Heart left ventricle (tissue), 16 donors: Measurements from ENCODE around the gene FGF22. TPM values are rescaled to one million over a fixed set of nuclear protein-coding genes. Genes with fewer than 3 reads are reported as not detected.

Source experiments
- ATAC-seq, 4 donors: fragments of 200-7000 bp; cut with Tn5 transposase; one replicate each; pipeline ENCODE4 v1.9.1; 2020 to 2022; ENCODE audit warnings: moderate library complexity in 4 of 4, mild to moderate bottlenecking in 3 of 4, moderate number of reproducible peaks in 1 of 4
- DNase-seq, 5 donors: peaks; one replicate each; pipeline ENCODE4 v3.0.0-alpha.2; 2020
- H3K27ac ChIP-seq, 12 donors: fragments of 200-600 bp; sonication (generic) in 4 of 12; one replicate each; pipeline versions ENCODE4 v1.5.0 to v1.8.0; 2016 to 2022; ENCODE audit warnings: mild to moderate bottlenecking in 2 of 12
- H3K27me3 ChIP-seq, 9 donors: fragments of 200-600 bp; sonication (generic) in 2 of 9; one replicate each; pipeline versions ENCODE4 v1.5.1 to v1.8.0; 2016 to 2022; ENCODE audit warnings: mild to moderate bottlenecking in 3 of 9
- H3K36me3 ChIP-seq, 9 donors: fragments of 200-600 bp; sonication (generic) in 2 of 9; one replicate each; pipeline versions ENCODE4 v1.5.0 to v1.8.0; 2018 to 2022; ENCODE audit warnings: mild to moderate bottlenecking in 2 of 9
- H3K4me1 ChIP-seq, 12 donors: fragments of 200-600 bp; sonication (generic) in 4 of 12; one replicate each; pipeline versions ENCODE4 v1.5.0 to v1.8.0; 2016 to 2022; ENCODE audit warnings: mild to moderate bottlenecking in 3 of 12
- H3K4me3 ChIP-seq, 12 donors: fragments of 200-600 bp; sonication (generic) in 4 of 12; one replicate each; pipeline versions ENCODE4 v1.5.0 to v1.8.0; 2017 to 2022; ENCODE audit warnings: mild to moderate bottlenecking in 9 of 12, moderate library complexity in 4 of 12
- H3K9me3 ChIP-seq, 12 donors: fragments of 200-600 bp; sonication (generic) in 4 of 12; one replicate each; pipeline versions ENCODE4 v1.5.0 to v1.8.0; 2016 to 2022; ENCODE audit warnings: mild to moderate bottlenecking in 1 of 12
- CTCF ChIP-seq, 12 donors: fragments of 200-600 bp; sonication (generic) in 4 of 12; IDR thresholded peaks; one replicate each; pipeline versions ENCODE4 v1.5.0 to v1.8.0; 2018 to 2022; ENCODE audit warnings: antibody characterized with exemption in 12 of 12, mild to moderate bottlenecking in 5 of 12
- POLR2A ChIP-seq, 2 donors: fragments of 450-650 bp; IDR thresholded peaks; one replicate each; pipeline ENCODE4 v1.6.1; 2017; ENCODE audit warnings: antibody characterized with exemption in 2 of 2, mild to moderate bottlenecking in 2 of 2, moderate library complexity in 2 of 2
- WGBS, 4 donors: extraction: QIAGEN DNeasy Blood & Tissue Kit in 2 of 4; methylation state at CpG; one replicate each; pipeline versions ENCODE4 v1.1.5 to v1.1.7; 2013 to 2018; 5-methylcytosine and 5-hydroxymethylcytosine counted together
- intact Hi-C, 10 donors: fragments of 100-400 bp; cut with DNase I; formaldehyde crosslinking; loops; one replicate each; pipeline versions ENCODE4 v1.11.1 to v1.14.2; 2022
- polyA plus RNA-seq, 2 donors: library from polyadenylated mRNA; stranded (reverse); fragments of 200-250 nt; gene quantifications; one replicate each; pipeline ENCODE4 v1.2.3, GENCODE V29; 2013
- total RNA-seq, 9 donors: library from RNA; depleted of rRNA in 2 of 9; stranded (reverse); fragments of >200 nt in 2 of 9; fragmentation: NEBNext Ultra II Directional in 3 of 9; extraction: Animal tissue kit (Norgen Biotek cat#: 25700) in 3 of 9; gene quantifications; one replicate each; pipeline versions ENCODE4 v1.1.0 to v1.2.4, GENCODE V29; 2016 to 2023
- donor health status: ischemic (EF 13 %, LVEDD 7.1; RV severe dilation, severe dysfunction).
- donor health status: healthy with polysubstance abuse.
- donor health status: DM: no; HTN: yes; CAD: no.
- donor health status: DM: no; HTN: no; CAD: no.
- donor health status: ischemic (EF 25% LVEDD 6.9; RV normal size, moderate dysfunction).
- donor health status: ischemic (EF 25% LVEDD 5.7; RV mildly dilated, moderate dysfunction).
- donor health status: healthy.
- donor health status: DM: yes; HTN: yes; CAD: no.
- donor health status: ischemic (EF 35%, LVEDD 5.7; RV mildly dilated, moderate dysfunction).
- donor health status: nonischemic (EF 11% LVEDD 7.7; RV severe dilation, severe dysfunction).
- donor health status: DM: yes; HTN: yes; CAD: no.
- donor health status: PGD.
- donor health status: ischemic (EF 29% LVEDD 5.4; RV normal size, mild dysfunction).
- donor health status: nonischemic (EF 23%, LVEDD 6.1; RV moderate dilation, normal function).

Gene FGF22
- total and polyA plus RNA-seq, 11 donors = 0.07 to 0.36 (median 0.16) TPM; not detected in 6

- ATAC-seq = no peak
- H3K4me1 ChIP-seq = peaks cover 0 to 14% (median 10%) of the 10 kb centered on the region in 12 donors
- 84 to 92% (median 89%) methylated on average over 11 to 17 of the region's 17 CpGs for WGBS, 4 donors
These were observed 2.0 kb downstream of the FGF22 start for GRCh38 chr19:641702-642101.

GRCh38 chr19:642767-643727, 3.4 kb downstream of the FGF22 start:
- Histone ChIP-seq H3K27ac (no peak overlapping the region), H3K4me3 (no peak overlapping the region), H3K36me3 (peaks cover 0 to 34% (median 23%) of the 10 kb centered on the region in 9 donors), H3K27me3 (peaks cover 0 to 6% (median 0%) of the 10 kb centered on the region in 9 donors), H3K4me1 (peaks cover 0 to 14% (median 10%) of the 10 kb centered on the region in 12 donors), H3K9me3 (no peaks in the 10 kb centered on the region)
- intact Hi-C loops = no loop called here
- WGBS, 4 donors = 83 to 91% (median 86%) methylated on average over 39 to 70 of the region's 70 CpGs
- TF ChIP-seq POLR2A (IDR thresholded peaks at IDR 0.05) = no peak
- no peak for TF ChIP-seq CTCF (IDR thresholded peaks at IDR 0.05)
- DNase-seq = no peak
- no peak for ATAC-seq

More at GRCh38 chr19:641702-642101, 2.0 kb downstream of the FGF22 start:
- Histone ChIP-seq H3K9me3 (no peaks in the 10 kb centered on the region), H3K36me3 (peaks cover 0 to 20% (median 10%) of the 10 kb centered on the region in 9 donors), H3K27ac (no peak overlapping the region), H3K4me3 (no peak overlapping the region), H3K27me3 (peaks cover 0 to 6% (median 0%) of the 10 kb centered on the region in 9 donors)
- no peak for DNase-seq
- intact Hi-C loops = no loop called here
- TF ChIP-seq POLR2A (IDR thresholded peaks at IDR 0.05) = no peak
- no peak for TF ChIP-seq CTCF (IDR thresholded peaks at IDR 0.05)

GRCh38 chr19:643736-644135, 4.1 kb downstream of the FGF22 start:
- Histone ChIP-seq H3K36me3 (peaks cover 0 to 40% (median 29%) of the 10 kb centered on the region in 9 donors), H3K4me1 (peaks cover 0 to 12% (median 7%) of the 10 kb centered on the region in 12 donors), H3K4me3 (no peak overlapping the region), H3K9me3 (no peaks in the 10 kb centered on the region), H3K27ac (no peak overlapping the region), H3K27me3 (peaks cover 0 to 2% (median 0%) of the 10 kb centered on the region in 9 donors)
- ATAC-seq (no peak), DNase-seq (no peak)
- no peak for TF ChIP-seq POLR2A (IDR thresholded peaks at IDR 0.05)
- TF ChIP-seq CTCF (IDR thresholded peaks at IDR 0.05) = no peak
- intact Hi-C loops = no loop called here
- WGBS, 4 donors = 88 to 92% (median 90%) methylated on average over 24 of the region's 24 CpGs

GRCh38 chr19:644363-644762, 4.7 kb downstream of the FGF22 start:
- WGBS, 4 donors = 67 to 76% (median 72%) methylated on average over 12 to 28 of the region's 28 CpGs

More at GRCh38 chr19:644363-644762, 4.7 kb downstream of the FGF22 start:
- ATAC-seq = no peak
- Histone ChIP-seq H3K4me1 (peaks cover 0 to 6% (median under 1%) of the 10 kb centered on the region in 12 donors), H3K9me3 (no peaks in the 10 kb centered on the region), H3K27me3 (no peaks in the 10 kb centered on the region), H3K27ac (no peak overlapping the region), H3K36me3 (peaks cover 0 to 47% (median 35%) of the 10 kb centered on the region in 9 donors), H3K4me3 (no peak overlapping the region)
- no peak for TF ChIP-seq POLR2A (IDR thresholded peaks at IDR 0.05)
- no peak for TF ChIP-seq CTCF (IDR thresholded peaks at IDR 0.05)
- intact Hi-C loops = no loop called here
- DNase-seq = no peak
